BJ (cell line): ENCODE data around the gene SULT1A1. TPM values are rescaled to one million over a fixed set of nuclear protein-coding genes. Genes with fewer than 3 reads are reported as not detected.
A peak's percentile ranks its signal among the peaks of the same experiment; 100 is the strongest.
"Not testable (repeated sequence)": the region's sequence is repeated elsewhere in the genome, so short reads cannot be mapped to it uniquely, and the experiment has no call there.

Source experiments
- CTCF ChIA-PET: fragments of 350-600 bp; formaldehyde crosslinking; extraction: SDS; loops from one replicate; lab custom pipeline; 2021; ENCODE audit warnings: antibody characterized with exemption, inconsistent platforms; lab: Yijun Ruan, JAX
- POLR2A ChIA-PET: fragments of 300-600 bp; sonication (Branson Sonifier 250); formaldehyde crosslinking; extraction: SDS; loops from one replicate; lab custom pipeline; 2021; ENCODE audit warnings: antibody characterized with exemption; lab: Charles Lee
- DNase-seq: peaks from one replicate; pipeline ENCODE4 v3.0.0-alpha.2; 2011; ENCODE audit warnings: low read depth
- H3K27me3 ChIP-seq: 2 replicates; pipeline ENCODE4 v1.6.0; 2011; ENCODE audit warnings: low read length; ENCODE audit not compliant: control insufficient read depth, insufficient read depth
- H3K36me3 ChIP-seq: 2 replicates; pipeline ENCODE4 v1.5.1; 2011; ENCODE audit warnings: low read length; ENCODE audit not compliant: control insufficient read depth, insufficient read depth
- H3K4me3 ChIP-seq: 2 replicates; pipeline ENCODE4 v1.5.1; 2011; ENCODE audit warnings: low read depth, mild to moderate bottlenecking, control low read depth, low read length
- CTCF ChIP-seq: IDR thresholded peaks from 2 replicates; pipeline ENCODE4 v1.5.1; 2011; ENCODE audit warnings: low read depth, mild to moderate bottlenecking, control low read depth, inconsistent platforms, low read length, moderate library complexity; ENCODE audit not compliant: insufficient read depth
- polyA plus RNA-seq: library from polyadenylated mRNA; depleted of rRNA; stranded (reverse); fragments of >200 nt; gene quantifications from 2 replicates; pipeline ENCODE4 v1.2.3, GENCODE V29; 2011

SULT1A1 gene
- polyA plus RNA-seq, 1 experiment: 0.12 TPM

DNA sequence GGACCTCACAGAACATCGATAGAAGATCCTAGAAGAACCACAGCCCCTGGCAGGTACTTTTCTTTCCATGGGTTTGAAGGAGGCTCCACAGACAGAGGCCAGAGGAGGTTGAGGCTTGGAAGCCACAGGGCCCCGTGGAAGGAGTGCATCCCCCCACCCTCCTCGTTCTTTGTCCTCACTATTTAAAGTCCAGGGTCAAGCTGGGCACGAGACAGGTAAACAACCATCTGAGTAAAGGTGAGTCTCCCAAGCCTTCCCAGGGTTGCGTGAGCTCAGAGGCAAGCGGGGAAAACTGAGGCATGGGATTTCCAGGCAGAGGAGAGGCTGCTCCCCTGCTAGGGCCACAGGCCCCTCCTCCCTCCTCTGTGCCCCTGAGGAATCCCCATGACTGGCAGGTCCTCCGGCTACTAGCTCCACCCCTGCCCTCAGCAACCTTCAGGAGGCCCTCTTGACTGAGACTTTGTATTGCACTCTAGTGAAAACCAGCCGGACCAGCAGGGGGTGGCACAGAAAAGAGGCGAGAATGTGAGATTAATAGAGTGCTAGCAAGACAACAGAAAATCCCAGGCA is 12.1 kb downstream of the SULT1A1 start:
- CTCF ChIA-PET: interaction anchor here (0.6 to 1.0 kb wide), 2 partner anchors 25 to 366 kb away, joined by 3 to 4 read pairs; no protein-coding TSS in a partner anchor
- H3K27me3 ChIP-seq: peaks cover 3% of the 10 kb centered on the region
- peak; percentile 6; the same call in 1 of the 2 replicates for TF ChIP-seq CTCF
- DNase-seq: no peak
- H3K36me3 ChIP-seq: no peaks in the 10 kb centered on the region
- POLR2A ChIA-PET: no interaction called here
- no peak overlapping the region for H3K4me3 ChIP-seq

GRCh38 chr16:28596840-28597691 is 12.8 kb downstream of the SULT1A1 start, which contains the start of gene SULT1A2:
Gene SULT1A2 (minus strand): TSS chr16:28597050. CDS start chr16:28595930, 1,120 bp downstream.
- ChIA-PET CTCF (interaction anchor here (1.0 kb wide), 1 partner anchor 24 kb away, joined by 4 read pairs; no protein-coding TSS in a partner anchor), POLR2A (no interaction called here)
- no peak for TF ChIP-seq CTCF
- Histone ChIP-seq H3K36me3 (no peaks in the 10 kb centered on the region), H3K27me3 (peaks cover 3% of the 10 kb centered on the region), H3K4me3 (no peak within 1 kb of the TSS)
- DNase-seq: no peak

GRCh38 chr16:28596115-28596630 is 13.7 kb downstream of the SULT1A1 start:
- H3K36me3 ChIP-seq: no peaks in the 10 kb centered on the region; the same call in 1 of the 2 replicates
- DNase-seq: no peak
- peaks cover 3% of the 10 kb centered on the region for H3K27me3 ChIP-seq
- ChIA-PET CTCF (no interaction called here), POLR2A (no interaction called here)
- TF ChIP-seq CTCF: no peak
- no peak overlapping the region for H3K4me3 ChIP-seq

GRCh38 chr16:28595451-28595850 is 14.4 kb downstream of the SULT1A1 start:
- POLR2A ChIA-PET, H3K4me3 ChIP-seq, DNase-seq, CTCF ChIA-PET, H3K36me3 ChIP-seq, H3K27me3 ChIP-seq: not testable (repeated sequence)

- peaks cover 2% of the 10 kb centered on the region for H3K27me3 ChIP-seq
- no peak for TF ChIP-seq CTCF
- DNase-seq: no peak
- no peak overlapping the region for H3K4me3 ChIP-seq
- POLR2A ChIA-PET: interaction anchor here (0.5 kb wide), 1 partner anchor 1241 kb away, joined by 5 read pairs; no protein-coding TSS in a partner anchor
- CTCF ChIA-PET: interaction anchor here (1.5 kb wide), 1 partner anchor 10 kb away, joined by 6 read pairs; no protein-coding TSS in a partner anchor
- H3K36me3 ChIP-seq: peaks cover 7% of the 10 kb centered on the region
Measured at GRCh38 chr16:28592979-28593553, 16.8 kb downstream of the SULT1A1 start.
